Endothelial cell of umbilical vein (primary cell): ENCODE data around the gene BBS10. TPM values are rescaled to one million over a fixed set of nuclear protein-coding genes. Genes with fewer than 3 reads are reported as not detected.

Experiments
- BruUV-seq: library from RNA; stranded (reverse); fragments of 400-500 nt; replicated peaks from 2 replicates; lab custom pipeline; 2021; lab: Mats Ljungman, UMichigan
- CTCF ChIA-PET: fragments of 300-600, 350-600 bp; sonication (Branson Sonifier 250); formaldehyde crosslinking; loops from one replicate; lab custom pipeline; 2021; ENCODE audit warnings: antibody characterized with exemption, inconsistent platforms; lab: Charles Lee
- POLR2A ChIA-PET: fragments of 300-600, 350-600 bp; sonication (Branson Sonifier 250); formaldehyde crosslinking; loops from one replicate; lab custom pipeline; 2021; ENCODE audit warnings: antibody characterized with exemption, inconsistent platforms; lab: Charles Lee
- DNase-seq: peaks from one replicate; pipeline ENCODE4 v3.0.0-alpha.2; 2011; ENCODE audit warnings: low read depth, low spot score
- FAIRE-seq: peaks from 2 replicates; lab custom pipeline; 2011; peaks lifted over from hg19 to GRCh38; lab: Jason Lieb, UNC
- H2AFZ ChIP-seq: 2 replicates; pipeline ENCODE4 v1.6.0; 2012; ENCODE audit warnings: low read depth, low read length, control low read depth, inconsistent platforms
- H3K27ac ChIP-seq: 2 replicates; pipeline ENCODE4 v1.5.1; 2011; ENCODE audit warnings: low read depth, mild to moderate bottlenecking, control low read depth, low read length, moderate library complexity; ENCODE audit not compliant: insufficient read depth
- H3K27me3 ChIP-seq, 2 experiments: 2 replicates each; pipeline versions ENCODE4 v1.6.0 to v1.6.1; 2011; ENCODE audit warnings: low read length in 2 of 2, mixed read lengths in 1 of 2; ENCODE audit not compliant: control insufficient read depth in 2 of 2, insufficient read depth in 2 of 2
- H3K36me3 ChIP-seq, 2 experiments: 2 replicates in 1 of 2; 3 replicates in 1 of 2; pipeline ENCODE4 v1.5.1; 2011; ENCODE audit warnings: low read length in 2 of 2, mild to moderate bottlenecking in 1 of 2, moderate library complexity in 1 of 2; ENCODE audit not compliant: control insufficient read depth in 2 of 2, insufficient read depth in 2 of 2; ENCODE audit errors: extremely low read depth in 1 of 2
- H3K4me1 ChIP-seq: 3 replicates; pipeline ENCODE4 v1.5.1; 2011; ENCODE audit warnings: mild to moderate bottlenecking, low read length; ENCODE audit not compliant: control insufficient read depth, insufficient read depth; ENCODE audit errors: extremely low read depth
- H3K4me2 ChIP-seq: 2 replicates; pipeline ENCODE4 v1.6.1; 2011; ENCODE audit warnings: low read length, control low read depth, mixed read lengths; ENCODE audit not compliant: insufficient read depth
- H3K4me3 ChIP-seq, 3 experiments: fragments of 200-600 bp in 1 of 3; sonication (generic), shearing (Covaris generic) in 1 of 3; replicated peaks in 1 of 3; 2 replicates each; pipeline ENCODE4 v1.5.1; 2011 to 2016; ENCODE audit warnings: control low read depth in 3 of 3, low read length in 3 of 3, mild to moderate bottlenecking in 2 of 3, inconsistent platforms in 1 of 3, low read depth in 1 of 3, moderate library complexity in 1 of 3; ENCODE audit not compliant: insufficient read depth in 1 of 3
- H3K79me2 ChIP-seq: 2 replicates; pipeline ENCODE4 v1.6.0; 2012; ENCODE audit warnings: low read length, inconsistent platforms; ENCODE audit not compliant: control insufficient read depth, insufficient read depth
- H3K9ac ChIP-seq: replicated peaks from 2 replicates; pipeline ENCODE3; 2011; ENCODE audit warnings: low read length, control low read depth; ENCODE audit not compliant: insufficient read depth; ENCODE audit errors: extremely low read depth
- H3K9me1 ChIP-seq: replicated peaks from 3 replicates; pipeline ENCODE4 v1.6.0; 2011; ENCODE audit warnings: mild to moderate bottlenecking, low read length; ENCODE audit not compliant: control insufficient read depth, insufficient read depth; ENCODE audit errors: extremely low read depth
- H3K9me3 ChIP-seq: replicated peaks from 2 replicates; pipeline ENCODE4 v1.5.1; 2012; ENCODE audit warnings: low read length, inconsistent platforms; ENCODE audit not compliant: control insufficient read depth, insufficient read depth
- H4K20me1 ChIP-seq: replicated peaks from 2 replicates; pipeline ENCODE3; 2011; ENCODE audit warnings: mild to moderate bottlenecking, low read length; ENCODE audit not compliant: control insufficient read depth, insufficient read depth; ENCODE audit errors: extremely low read depth
- EZH2 ChIP-seq: IDR thresholded peaks from 2 replicates; pipeline ENCODE4 v1.6.1; 2012; ENCODE audit warnings: borderline replicate concordance, low read depth, mild to moderate bottlenecking, moderate library complexity, low read length, inconsistent platforms; ENCODE audit not compliant: severe bottlenecking
- FOS ChIP-seq: IDR thresholded peaks from 2 replicates; pipeline ENCODE4 v1.6.1; 2011; ENCODE audit warnings: mild to moderate bottlenecking, low read length, moderate library complexity, borderline replicate concordance; ENCODE audit not compliant: insufficient read depth
- GATA2 ChIP-seq: IDR thresholded peaks from 2 replicates; pipeline ENCODE4 v1.7.0; 2011; ENCODE audit warnings: low read depth, mild to moderate bottlenecking, moderate library complexity, mixed read lengths, low read length; ENCODE audit not compliant: insufficient read length, insufficient read depth
- MYC ChIP-seq: IDR thresholded peaks from one replicate; pipeline ENCODE4 v1.6.1; 2011; ENCODE audit warnings: mild to moderate bottlenecking, low read depth, low read length
- dilution Hi-C: fragments of 300-500 bp; cut with MboI; formaldehyde crosslinking; loops from one replicate; pipeline ENCODE4 v1.15.0; 2019; ENCODE audit warnings: low sequenced_read_pairs; ENCODE audit not compliant: extremely low pct_ligation_motif_present
- intact Hi-C: fragments of 100-400 bp; cut with micrococcal nuclease; formaldehyde crosslinking; loops from one replicate; pipeline ENCODE4 v1.10.0; 2022
- polyA plus RNA-seq, 4 experiments: library from polyadenylated mRNA; depleted of rRNA in 3 of 4; stranded (reverse) in 3 of 4; unstranded in 1 of 4; fragments of >200 nt; gene quantifications; 2 replicates each; pipeline versions ENCODE4 v1.2.1 to v1.2.3, GENCODE V29; 2011 to 2012; ENCODE audit warnings: missing spikeins in 1 of 4
- total RNA-seq: library from RNA; stranded (reverse); gene quantifications from 2 replicates; pipeline ENCODE4 v1.2.3, GENCODE V29; 2021

BBS10 gene
- total and polyA plus RNA-seq, 2 donors (not counting 3 experiments of a cell fraction or from before 2014, with no cell fraction given): 3.4 to 7.8 TPM

GRCh38 chr12:76310110-76310509 is 38.1 kb downstream of the BBS10 start:
- ChIA-PET CTCF (interaction anchor here (2.4 kb wide), 1 partner anchor 9 kb away, joined by 7 read pairs; no protein-coding TSS in a partner anchor), POLR2A (no interaction called here)
- Histone ChIP-seq H3K4me1 (peaks cover 16% of the 10 kb centered on the region), H3K9me3 (no peaks in the 10 kb centered on the region), H4K20me1 (no peaks in the 10 kb centered on the region), H2AFZ (no peak overlapping the region), H3K9me1 (no peaks in the 10 kb centered on the region), H3K79me2 (no peaks in the 10 kb centered on the region), H3K4me2 (no peak overlapping the region), H3K27me3 (no peaks in the 10 kb centered on the region), H3K27ac (no peak overlapping the region), H3K4me3 (no peak overlapping the region), H3K36me3 (no peaks in the 10 kb centered on the region), H3K9ac (no peak overlapping the region)
- dilution Hi-C loops (no loop called here), intact Hi-C loops (no loop called here)
- BruUV-seq: no TSS peak
- no peak for FAIRE-seq
- DNase-seq: no peak
- no peak for TF ChIP-seq GATA2

- Histone ChIP-seq H3K36me3 (no peaks in the 10 kb centered on the region), H3K9me3 (no peaks in the 10 kb centered on the region), H2AFZ (peak overlapping the region; percentile 22), H4K20me1 (no peaks in the 10 kb centered on the region), H3K27me3 (no peaks in the 10 kb centered on the region), H3K9ac (no peak overlapping the region), H3K27ac (peak overlapping the region; percentile 52), H3K4me2 (peak overlapping the region; percentile 19), H3K4me3 (no peak overlapping the region), H3K79me2 (no peaks in the 10 kb centered on the region), H3K9me1 (no peaks in the 10 kb centered on the region), H3K4me1 (peaks cover 16% of the 10 kb centered on the region)
- ChIA-PET POLR2A (interaction anchor here (0.5 to 1.2 kb wide), 2 partner anchors 32 to 226 kb away, joined by 3 to 4 read pairs; no protein-coding TSS in a partner anchor), CTCF (interaction anchor here (0.9 to 2.4 kb wide), 11 partner anchors 9 to 824 kb away, joined by 3 to 11 read pairs (median 4); partner anchors contain the start of gene BBS10)
- intact Hi-C loops: no loop called here
- dilution Hi-C loops: no loop called here
- DNase-seq (peak; percentile 82), FAIRE-seq (peak; percentile 85)
- TF ChIP-seq GATA2 (peak; percentile 17), EZH2 (no peak), MYC (no peak), FOS (peak; percentile 23)
- no TSS peak for BruUV-seq
Observed at GRCh38 chr12:76308866-76309265, 39.3 kb downstream of the BBS10 start.
